Heart right ventricle (tissue), 16 donors: ENCODE results near the gene COLEC12. TPM values are rescaled to one million over a fixed set of nuclear protein-coding genes. Genes with fewer than 3 reads are reported as not detected.

ENCODE experiments used
- ATAC-seq, 8 donors: fragments of 200-7000 bp; cut with Tn5 transposase; one replicate each; pipeline ENCODE4 v1.9.1; 2020; ENCODE audit warnings: mild to moderate bottlenecking in 8 of 8, moderate library complexity in 8 of 8, moderate number of reproducible peaks in 1 of 8
- DNase-seq, 2 donors: peaks; one replicate each; pipeline ENCODE4 v3.0.0-alpha.2; 2020
- H3K27ac ChIP-seq, 10 donors: fragments of 200-600 bp; sonication (generic) in 2 of 10; one replicate each; pipeline versions ENCODE4 v1.5.0 to v1.8.0; 2020 to 2022; ENCODE audit warnings: mild to moderate bottlenecking in 3 of 10
- H3K27me3 ChIP-seq, 7 donors: fragments of 200-600 bp; one replicate each; pipeline ENCODE4 v1.8.0; 2021 to 2022; ENCODE audit warnings: mild to moderate bottlenecking in 2 of 7
- H3K36me3 ChIP-seq, 9 donors: fragments of 200-600 bp; sonication (generic) in 1 of 9; one replicate each; pipeline versions ENCODE4 v1.5.0 to v1.8.0; 2020 to 2022; ENCODE audit warnings: mild to moderate bottlenecking in 2 of 9
- H3K4me1 ChIP-seq, 9 donors: fragments of 200-600 bp; sonication (generic) in 1 of 9; one replicate each; pipeline versions ENCODE4 v1.5.0 to v1.8.0; 2020 to 2022; ENCODE audit warnings: mild to moderate bottlenecking in 4 of 9
- H3K4me3 ChIP-seq, 10 donors: fragments of 200-600 bp; sonication (generic) in 2 of 10; one replicate each; pipeline versions ENCODE4 v1.5.0 to v1.8.0; 2020 to 2022; ENCODE audit warnings: mild to moderate bottlenecking in 7 of 10, moderate library complexity in 2 of 10
- H3K9me3 ChIP-seq, 11 donors: fragments of 200-600 bp in 10 of 11; sonication (generic) in 2 of 11; one replicate each; pipeline versions ENCODE4 v1.5.0 to v1.8.0; 2013 to 2022; ENCODE audit warnings: mild to moderate bottlenecking in 2 of 11, control low read depth in 1 of 11, moderate library complexity in 1 of 11
- WGBS, 2 donors: extraction: QIAGEN DNeasy Blood & Tissue Kit; methylation state at CpG; one replicate each; pipeline ENCODE4 v1.1.7; 2013; ENCODE audit warnings: inconsistent platforms in 1 of 2; 5-methylcytosine and 5-hydroxymethylcytosine counted together
- intact Hi-C, 10 donors: fragments of 100-400 bp; cut with DNase I; formaldehyde crosslinking; loops; one replicate each; pipeline versions ENCODE4 v1.11.1 to v1.14.2; 2022
- polyA plus RNA-seq, 2 donors: library from polyadenylated mRNA; stranded (reverse); fragments of 200-250 nt; gene quantifications; one replicate each; pipeline ENCODE4 v1.2.3, GENCODE V29; 2013
- total RNA-seq, 10 donors: library from RNA; stranded (reverse); fragmentation: NEBNext Ultra II Directional in 3 of 10; extraction: Animal tissue kit (Norgen Biotek cat#: 25700) in 3 of 10; gene quantifications; one replicate each; pipeline versions ENCODE4 v1.2.1 to v1.2.4, GENCODE V29; 2021 to 2023
- TF ChIP-seq, protein P1 (sequence below), 9 donors: fragments of 200-600 bp; sonication (generic) in 2 of 9; IDR thresholded peaks; one replicate each; pipeline versions ENCODE4 v1.5.0 to v1.8.0; 2021 to 2022; ENCODE audit warnings: antibody characterized with exemption in 9 of 9, mild to moderate bottlenecking in 5 of 9, moderate library complexity in 1 of 9
- donor health status: Arrhythmogenic right ventricular cardiomyopathy.
- donor health status: ischemic (EF 13 %, LVEDD 7.1; RV severe dilation, severe dysfunction).
- donor health status: healthy with polysubstance abuse.
- donor health status: DM: no; HTN: yes; CAD: no.
- donor health status: DM: no; HTN: no; CAD: no.
- donor health status: ischemic (EF 25% LVEDD 6.9; RV normal size, moderate dysfunction).
- donor health status: ischemic (EF 25% LVEDD 5.7; RV mildly dilated, moderate dysfunction).
- donor health status: healthy.
- donor health status: DM: yes; HTN: yes; CAD: no.
- donor health status: Ischemic cardiomyopathy.
- donor health status: ischemic (EF 35%, LVEDD 5.7; RV mildly dilated, moderate dysfunction).
- donor health status: nonischemic (EF 11% LVEDD 7.7; RV severe dilation, severe dysfunction).
- donor health status: DM: yes; HTN: yes; CAD: no.
- donor health status: PGD.
- donor health status: ischemic (EF 29% LVEDD 5.4; RV normal size, mild dysfunction).
- donor health status: nonischemic (EF 23%, LVEDD 6.1; RV moderate dilation, normal function).

COLEC12 gene
- total and polyA plus RNA-seq, 12 donors, result 2.8 to 15.4 (median 6.2) TPM

GRCh38 chr18:360676-361075 lies 139.8 kb downstream of the COLEC12 start:
- 93 to 96% methylated on average over 2 of the region's 2 CpGs for WGBS, 2 donors
- Histone ChIP-seq H3K27ac (no peak overlapping the region), H3K36me3 (no peaks in the 10 kb centered on the region), H3K4me1 (peaks cover 0 to 33% (median 0%) of the 10 kb centered on the region in 9 donors), H3K9me3 (no peaks in the 10 kb centered on the region), H3K27me3 (no peaks in the 10 kb centered on the region), H3K4me3 (no peak overlapping the region)
- DNase-seq, result no peak
- intact Hi-C loops, result loop anchor here in 1 of 10 donors (10.0 kb wide), 1 partner anchor 54 kb away; no protein-coding TSS in a partner anchor
- TF ChIP-seq, protein P1, sequence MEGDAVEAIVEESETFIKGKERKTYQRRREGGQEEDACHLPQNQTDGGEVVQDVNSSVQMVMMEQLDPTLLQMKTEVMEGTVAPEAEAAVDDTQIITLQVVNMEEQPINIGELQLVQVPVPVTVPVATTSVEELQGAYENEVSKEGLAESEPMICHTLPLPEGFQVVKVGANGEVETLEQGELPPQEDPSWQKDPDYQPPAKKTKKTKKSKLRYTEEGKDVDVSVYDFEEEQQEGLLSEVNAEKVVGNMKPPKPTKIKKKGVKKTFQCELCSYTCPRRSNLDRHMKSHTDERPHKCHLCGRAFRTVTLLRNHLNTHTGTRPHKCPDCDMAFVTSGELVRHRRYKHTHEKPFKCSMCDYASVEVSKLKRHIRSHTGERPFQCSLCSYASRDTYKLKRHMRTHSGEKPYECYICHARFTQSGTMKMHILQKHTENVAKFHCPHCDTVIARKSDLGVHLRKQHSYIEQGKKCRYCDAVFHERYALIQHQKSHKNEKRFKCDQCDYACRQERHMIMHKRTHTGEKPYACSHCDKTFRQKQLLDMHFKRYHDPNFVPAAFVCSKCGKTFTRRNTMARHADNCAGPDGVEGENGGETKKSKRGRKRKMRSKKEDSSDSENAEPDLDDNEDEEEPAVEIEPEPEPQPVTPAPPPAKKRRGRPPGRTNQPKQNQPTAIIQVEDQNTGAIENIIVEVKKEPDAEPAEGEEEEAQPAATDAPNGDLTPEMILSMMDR (IDR thresholded peaks at IDR 0.05), result no peak
- no peak for ATAC-seq

GRCh38 chr18:356778-357177 lies 143.7 kb downstream of the COLEC12 start:
- DNase-seq (no peak), ATAC-seq (peak in 2 of 8 donors; percentile 18 to 49)
- H3K4me1 ChIP-seq, result peaks cover 0 to 9% (median 0%) of the 10 kb centered on the region in 9 donors
- H3K36me3 ChIP-seq, result no peaks in the 10 kb centered on the region
- TF ChIP-seq, protein P1 (IDR thresholded peaks at IDR 0.05), result no peak
- intact Hi-C loops, result no loop called here
- no peak overlapping the region for H3K27ac ChIP-seq
- no peak overlapping the region for H3K4me3 ChIP-seq
- WGBS, 2 donors, result 85 to 87% methylated on average over 2 of the region's 2 CpGs
- H3K27me3 ChIP-seq, result no peaks in the 10 kb centered on the region
- no peaks in the 10 kb centered on the region for H3K9me3 ChIP-seq

DNA sequence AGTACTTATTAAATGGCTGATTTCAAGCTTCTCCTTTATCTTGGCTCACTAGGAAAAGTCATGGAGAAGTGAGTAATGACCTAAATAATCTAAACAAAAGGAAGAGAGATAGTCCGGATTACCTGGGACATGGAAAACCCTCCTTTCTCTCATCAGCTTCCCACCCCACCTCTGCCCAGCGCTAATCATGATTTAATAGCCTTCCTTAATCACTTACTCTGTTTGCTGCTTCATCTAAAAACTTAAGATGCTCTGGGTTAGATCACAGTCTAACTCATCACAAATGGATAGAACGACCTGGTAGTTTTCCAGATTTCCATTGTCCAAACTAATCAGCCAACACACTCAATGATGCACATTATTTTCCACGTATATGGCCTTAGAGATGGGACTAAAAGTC lies 144.8 kb downstream of the COLEC12 start:
- Histone ChIP-seq H3K36me3 (no peaks in the 10 kb centered on the region), H3K4me1 (peaks cover 0 to 7% (median 0%) of the 10 kb centered on the region in 9 donors), H3K9me3 (no peaks in the 10 kb centered on the region), H3K27ac (no peak overlapping the region), H3K27me3 (no peaks in the 10 kb centered on the region), H3K4me3 (no peak overlapping the region)
- TF ChIP-seq, protein P1 (IDR thresholded peaks at IDR 0.05), result no peak
- ATAC-seq (no peak), DNase-seq (no peak)
- WGBS, 2 donors, result 86 to 89% methylated on average over 4 of the region's 4 CpGs
- intact Hi-C loops, result no loop called here

GRCh38 chr18:354471-354870 lies 146.0 kb downstream of the COLEC12 start:
- DNase-seq (no peak), ATAC-seq (peak in 1 of 8 donors; percentile 38)
- no peaks in the 10 kb centered on the region for H3K36me3 ChIP-seq
- TF ChIP-seq, protein P1 (IDR thresholded peaks at IDR 0.05), result no peak
- intact Hi-C loops, result no loop called here
- peaks cover 0 to 9% (median 0%) of the 10 kb centered on the region in 9 donors for H3K4me1 ChIP-seq
- H3K27ac ChIP-seq, result peak overlapping the region in 2 of 10 donors; percentile 19 to 37
- no peaks in the 10 kb centered on the region for H3K9me3 ChIP-seq
- H3K4me3 ChIP-seq, result no peak overlapping the region
- WGBS, 2 donors, result 64 to 69% methylated on average over 3 of the region's 3 CpGs
- H3K27me3 ChIP-seq, result no peaks in the 10 kb centered on the region
